Myometrial cell (primary cell): ENCODE results near the gene LMCD1. TPM values are rescaled to one million over a fixed set of nuclear protein-coding genes. Genes with fewer than 3 reads are reported as not detected.

Experiments used
- total RNA-seq: library from RNA; depleted of rRNA; stranded (reverse); fragments of >200 nt; gene quantifications from 2 replicates; pipeline ENCODE4 v1.2.3, GENCODE V29; 2015

The LMCD1 gene, protein sequence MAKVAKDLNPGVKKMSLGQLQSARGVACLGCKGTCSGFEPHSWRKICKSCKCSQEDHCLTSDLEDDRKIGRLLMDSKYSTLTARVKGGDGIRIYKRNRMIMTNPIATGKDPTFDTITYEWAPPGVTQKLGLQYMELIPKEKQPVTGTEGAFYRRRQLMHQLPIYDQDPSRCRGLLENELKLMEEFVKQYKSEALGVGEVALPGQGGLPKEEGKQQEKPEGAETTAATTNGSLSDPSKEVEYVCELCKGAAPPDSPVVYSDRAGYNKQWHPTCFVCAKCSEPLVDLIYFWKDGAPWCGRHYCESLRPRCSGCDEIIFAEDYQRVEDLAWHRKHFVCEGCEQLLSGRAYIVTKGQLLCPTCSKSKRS
- total RNA-seq, result 121 and 123 TPM in 2 replicates

DNA sequence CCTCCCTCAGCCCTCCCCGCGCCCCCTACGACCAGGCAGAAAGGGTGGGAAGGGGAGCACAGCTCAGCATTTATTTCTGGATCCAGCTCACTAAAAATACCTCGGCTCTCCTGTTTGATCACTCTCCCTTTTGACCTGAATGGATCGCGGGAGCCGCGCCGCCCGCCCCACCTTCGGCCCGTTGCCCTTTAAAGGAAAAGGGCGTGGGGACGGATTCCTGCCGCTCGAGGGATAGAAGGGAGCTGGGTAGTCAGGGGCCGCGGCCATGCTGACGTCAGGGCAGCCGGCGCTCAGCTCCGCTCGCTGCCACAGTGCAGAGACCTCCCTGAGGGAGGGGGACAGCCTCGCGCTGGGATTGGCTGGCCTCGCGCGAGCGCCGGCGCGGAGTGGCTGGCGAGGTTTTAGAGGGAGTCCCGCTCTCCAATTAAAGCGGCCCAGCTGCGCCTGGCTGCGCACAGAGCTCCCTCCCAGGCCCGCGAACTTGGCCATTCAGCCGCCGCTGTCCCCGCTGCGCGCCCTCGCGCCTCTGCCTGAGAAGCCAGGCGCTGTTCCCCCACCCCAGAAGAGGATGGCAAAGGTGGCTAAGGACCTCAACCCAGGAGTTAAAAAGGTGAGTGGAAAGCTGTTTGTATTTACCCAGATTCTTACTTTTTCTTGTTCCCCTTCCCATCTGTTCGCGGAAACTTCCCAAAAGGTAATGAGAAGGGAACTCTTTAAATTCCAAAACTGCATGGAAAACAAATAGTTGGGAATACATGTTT lies at the start of gene LMCD1:
TSS of gene LMCD1 (plus strand) at position 453 of the 761 bp plus-strand sequence. CDS start at position 569, 116 bp downstream.

Other genes with a start within 250 kb of the LMCD1 start
- not detected in 2 replicates for gene SSUH2, start 143.0 kb downstream of the LMCD1 start, total RNA-seq
- gene CAV3, start 232.0 kb downstream of the LMCD1 start, total RNA-seq, result not detected in 2 replicates